Subcutaneous abdominal adipose tissue (tissue), 5 donors: ENCODE data around the gene UNC50.

ENCODE experiments used
- H3K27ac ChIP-seq: one replicate; pipeline ENCODE4 v1.7.0; 2013; ENCODE audit warnings: low read depth, mild to moderate bottlenecking, inconsistent platforms, low read length, moderate library complexity
- H3K27me3 ChIP-seq, 5 donors: one replicate each; pipeline ENCODE4 v1.7.0; 2013; ENCODE audit warnings: low read length in 5 of 5, inconsistent platforms in 1 of 5; ENCODE audit not compliant: control insufficient read depth in 5 of 5, insufficient read depth in 4 of 5
- H3K36me3 ChIP-seq, 5 donors: one replicate each; pipeline ENCODE4 v1.7.0; 2013; ENCODE audit warnings: low read length in 5 of 5; ENCODE audit not compliant: control insufficient read depth in 5 of 5, insufficient read depth in 5 of 5
- H3K4me1 ChIP-seq, 5 donors: one replicate each; pipeline ENCODE4 v1.7.0; 2013; ENCODE audit warnings: low read length in 5 of 5, mild to moderate bottlenecking in 3 of 5, moderate library complexity in 1 of 5; ENCODE audit not compliant: control insufficient read depth in 5 of 5, insufficient read depth in 5 of 5
- H3K4me3 ChIP-seq, 5 donors: one replicate each; pipeline ENCODE4 v1.7.0; 2013; ENCODE audit warnings: low read length in 5 of 5, low read depth in 1 of 5
- H3K9ac ChIP-seq, 5 donors: one replicate each; pipeline ENCODE4 v1.7.0; 2013; ENCODE audit warnings: low read length in 5 of 5, mild to moderate bottlenecking in 4 of 5, moderate library complexity in 3 of 5
- H3K9me3 ChIP-seq, 5 donors: one replicate each; pipeline ENCODE4 v1.7.0; 2013; ENCODE audit warnings: low read length in 5 of 5; ENCODE audit not compliant: control insufficient read depth in 5 of 5
- donor health status: healthy.
- donor health status: healthy.
- donor health status: healthy.
- donor health status: healthy.
- donor health status: healthy.

The UNC50 gene

GRCh38 chr2:98608116-98608961 is at the start of gene UNC50, which contains the start of gene COA5:
Gene UNC50, plus strand, starts transcription at chr2:98608589. Its CDS starts 1,171 bp downstream, at chr2:98609760.
Gene COA5, minus strand, starts transcription at chr2:98608512. Its CDS starts 107 bp downstream, at chr2:98608405.
- Histone ChIP-seq H3K27ac (peak within 1 kb of the TSS; percentile 96), H3K36me3 (peaks cover 4 to 32% (median 21%) of the 10 kb centered on the region in 5 donors), H3K9ac (peak within 1 kb of the TSS; percentile 97 to 100 (median 99)), H3K27me3 (no peaks in the 10 kb centered on the region), H3K4me1 (peaks cover 14 to 43% (median 40%) of the 10 kb centered on the region in 5 donors), H3K4me3 (peak within 1 kb of the TSS; percentile 85 to 99 (median 95)), H3K9me3 (no peaks in the 10 kb centered on the region)

- Histone ChIP-seq H3K27me3 (no peaks in the 10 kb centered on the region), H3K36me3 (peaks cover 0 to 70% (median 54%) of the 10 kb centered on the region in 5 donors), H3K4me1 (peaks cover 0 to 50% (median 15%) of the 10 kb centered on the region in 5 donors), H3K9me3 (no peaks in the 10 kb centered on the region), H3K9ac (no peak overlapping the region), H3K27ac (no peak overlapping the region), H3K4me3 (no peak overlapping the region)
These were observed 49.4 kb upstream of the UNC50 start for GRCh38 chr2:98558852-98559530.

- Histone ChIP-seq H3K36me3 (peaks cover 0 to 70% (median 53%) of the 10 kb centered on the region in 5 donors), H3K9ac (no peak overlapping the region), H3K4me1 (peaks cover 0 to 51% (median 18%) of the 10 kb centered on the region in 5 donors)
These were observed 48.8 kb upstream of the UNC50 start for GRCh38 chr2:98559581-98559980.

DNA sequence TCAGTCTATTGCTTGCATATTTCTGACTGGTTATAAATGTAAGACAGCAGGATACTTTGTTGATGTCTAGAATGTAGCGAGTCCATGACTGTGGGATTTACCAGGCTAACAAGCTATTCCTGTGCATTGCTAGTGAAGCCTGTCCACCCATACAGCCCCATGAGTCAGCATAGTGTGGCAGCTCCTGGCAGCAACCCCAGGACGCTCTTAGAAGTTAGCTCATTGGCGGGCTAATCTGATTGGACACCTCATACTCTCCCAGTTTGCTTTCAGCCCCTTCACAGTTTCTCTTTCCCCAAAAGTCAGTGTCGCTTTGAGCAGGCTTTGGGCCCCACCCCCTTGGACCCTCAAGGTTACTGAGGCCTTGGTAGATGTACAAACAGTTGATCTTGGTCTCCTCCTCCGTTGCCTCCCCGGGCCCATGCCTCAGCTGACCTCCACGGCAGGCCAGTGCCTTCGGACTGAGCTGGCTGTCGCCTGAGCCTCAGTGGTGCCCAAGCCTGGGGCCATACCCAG is 48.1 kb upstream of the UNC50 start:
- Histone ChIP-seq H3K27ac (no peak overlapping the region), H3K36me3 (peaks cover 0 to 70% (median 53%) of the 10 kb centered on the region in 5 donors), H3K27me3 (no peaks in the 10 kb centered on the region), H3K9me3 (no peaks in the 10 kb centered on the region), H3K4me1 (peaks cover 0 to 58% (median 19%) of the 10 kb centered on the region in 5 donors), H3K4me3 (no peak overlapping the region), H3K9ac (no peak overlapping the region)

More at GRCh38 chr2:98559581-98559980, 48.8 kb upstream of the UNC50 start:
- Histone ChIP-seq H3K9me3 (no peaks in the 10 kb centered on the region), H3K4me3 (no peak overlapping the region), H3K27ac (no peak overlapping the region), H3K27me3 (no peaks in the 10 kb centered on the region)

- Histone ChIP-seq H3K36me3 (peaks cover 0 to 70% (median 53%) of the 10 kb centered on the region in 5 donors), H3K9ac (no peak overlapping the region), H3K4me3 (no peak overlapping the region), H3K27me3 (no peaks in the 10 kb centered on the region), H3K4me1 (peaks cover 0 to 60% (median 21%) of the 10 kb centered on the region in 5 donors), H3K27ac (no peak overlapping the region), H3K9me3 (no peaks in the 10 kb centered on the region)
These were observed 47.4 kb upstream of the UNC50 start for GRCh38 chr2:98561018-98561417.

- Histone ChIP-seq H3K9me3 (no peaks in the 10 kb centered on the region), H3K27ac (peak overlapping the region; percentile 67), H3K27me3 (no peaks in the 10 kb centered on the region), H3K4me3 (no peak overlapping the region), H3K4me1 (peaks cover 0 to 65% (median 21%) of the 10 kb centered on the region in 5 donors), H3K36me3 (peaks cover 0 to 73% (median 57%) of the 10 kb centered on the region in 5 donors), H3K9ac (peak overlapping the region in 2 of 5 donors; percentile 14 to 22)
These were observed 46.3 kb upstream of the UNC50 start for GRCh38 chr2:98561902-98562695.

DNA sequence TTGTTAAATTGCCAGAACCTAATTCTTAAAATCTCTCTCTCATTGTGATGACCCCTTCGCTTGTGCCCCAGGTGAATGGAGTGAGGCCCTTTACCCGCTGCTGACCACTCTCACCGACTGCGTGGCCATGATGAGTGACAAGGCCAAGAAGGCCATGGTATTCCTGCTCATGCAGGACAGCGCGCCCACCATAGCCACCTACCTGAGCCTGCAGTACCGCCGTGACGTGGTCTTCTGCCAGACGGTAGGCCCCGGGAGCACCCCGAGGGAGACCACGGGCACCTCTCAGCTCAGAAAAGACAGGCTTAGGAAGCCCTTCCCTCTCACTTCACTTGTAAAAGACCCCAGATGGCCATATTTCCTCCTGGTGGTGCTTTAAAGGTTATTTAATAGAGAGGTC is 45.0 kb upstream of the UNC50 start:
- Histone ChIP-seq H3K9ac (no peak overlapping the region), H3K36me3 (peaks cover 3 to 78% (median 60%) of the 10 kb centered on the region in 5 donors), H3K4me1 (peaks cover 0 to 72% (median 21%) of the 10 kb centered on the region in 5 donors), H3K9me3 (no peaks in the 10 kb centered on the region), H3K27ac (no peak overlapping the region), H3K27me3 (no peaks in the 10 kb centered on the region), H3K4me3 (no peak overlapping the region)

GRCh38 chr2:98564541-98565132 is 43.8 kb upstream of the UNC50 start:
- Histone ChIP-seq H3K9ac (no peak overlapping the region), H3K4me3 (no peak overlapping the region), H3K27ac (no peak overlapping the region), H3K9me3 (no peaks in the 10 kb centered on the region), H3K36me3 (peaks cover 3 to 81% (median 63%) of the 10 kb centered on the region in 5 donors), H3K27me3 (no peaks in the 10 kb centered on the region), H3K4me1 (peaks cover 0 to 72% (median 21%) of the 10 kb centered on the region in 5 donors)

GRCh38 chr2:98565286-98565860 is 43.0 kb upstream of the UNC50 start:
- H3K9ac ChIP-seq, result no peak overlapping the region
- H3K4me1 ChIP-seq, result peaks cover 0 to 69% (median 21%) of the 10 kb centered on the region in 5 donors
- H3K4me3 ChIP-seq, result no peak overlapping the region
- H3K9me3 ChIP-seq, result no peaks in the 10 kb centered on the region
- H3K27ac ChIP-seq, result no peak overlapping the region
- peaks cover 3 to 81% (median 68%) of the 10 kb centered on the region in 5 donors for H3K36me3 ChIP-seq
- no peaks in the 10 kb centered on the region for H3K27me3 ChIP-seq
